ENCODE results near the gene KLF17. TPM values are rescaled to one million over a fixed set of nuclear protein-coding genes. Genes with fewer than 3 reads are reported as not detected.

The KLF17 gene
- total and polyA plus RNA-seq, 11 donors, result not detected

DNA sequence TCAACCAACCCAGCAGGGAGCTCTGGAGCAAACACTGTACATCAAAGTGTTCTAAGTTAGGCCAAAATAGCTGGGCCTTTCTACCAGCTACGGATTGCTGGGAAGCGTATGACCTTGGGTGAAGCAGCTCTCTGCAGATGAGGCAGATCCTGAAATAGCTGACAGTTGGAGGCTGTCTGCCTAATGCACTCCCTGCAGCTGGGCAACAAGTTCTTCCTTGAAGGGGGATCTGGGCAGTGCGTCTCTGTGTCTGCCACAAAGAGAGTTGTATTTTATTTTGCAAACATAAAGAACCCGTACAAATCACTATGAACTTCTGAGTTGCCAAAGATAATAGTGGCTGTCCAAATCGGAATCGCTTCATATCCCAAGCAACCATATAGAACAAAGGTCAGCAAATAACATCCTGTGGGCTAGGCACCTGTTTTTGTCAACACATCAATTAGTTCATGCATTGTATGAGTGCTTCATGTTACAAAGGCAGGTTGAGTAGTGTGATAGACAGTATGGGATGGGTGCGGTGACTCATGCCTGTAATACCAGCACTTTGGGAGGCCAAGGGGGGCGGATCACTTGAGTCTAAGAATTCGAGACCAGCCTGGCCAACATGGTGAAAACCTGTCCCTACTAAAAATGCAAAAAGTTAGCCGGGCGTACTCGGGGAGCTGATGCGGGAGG, 29.1 kb upstream of the KLF17 start:
- ATAC-seq (peak; percentile 84 to 92 (median 90)), DNase-seq (peak in 2 of 5 donors; percentile 10 to 33)
- peaks cover 0 to 7% (median 0%) of the 10 kb centered on the region in 12 donors for H3K4me1 ChIP-seq
- H3K27me3 ChIP-seq, result no peaks in the 10 kb centered on the region
- WGBS, 4 donors, result 57 to 68% (median 61%) methylated on average over 13 of the region's 13 CpGs
- TF ChIP-seq POLR2A (IDR thresholded peaks at IDR 0.05), result no peak
- TF ChIP-seq, protein P1, sequence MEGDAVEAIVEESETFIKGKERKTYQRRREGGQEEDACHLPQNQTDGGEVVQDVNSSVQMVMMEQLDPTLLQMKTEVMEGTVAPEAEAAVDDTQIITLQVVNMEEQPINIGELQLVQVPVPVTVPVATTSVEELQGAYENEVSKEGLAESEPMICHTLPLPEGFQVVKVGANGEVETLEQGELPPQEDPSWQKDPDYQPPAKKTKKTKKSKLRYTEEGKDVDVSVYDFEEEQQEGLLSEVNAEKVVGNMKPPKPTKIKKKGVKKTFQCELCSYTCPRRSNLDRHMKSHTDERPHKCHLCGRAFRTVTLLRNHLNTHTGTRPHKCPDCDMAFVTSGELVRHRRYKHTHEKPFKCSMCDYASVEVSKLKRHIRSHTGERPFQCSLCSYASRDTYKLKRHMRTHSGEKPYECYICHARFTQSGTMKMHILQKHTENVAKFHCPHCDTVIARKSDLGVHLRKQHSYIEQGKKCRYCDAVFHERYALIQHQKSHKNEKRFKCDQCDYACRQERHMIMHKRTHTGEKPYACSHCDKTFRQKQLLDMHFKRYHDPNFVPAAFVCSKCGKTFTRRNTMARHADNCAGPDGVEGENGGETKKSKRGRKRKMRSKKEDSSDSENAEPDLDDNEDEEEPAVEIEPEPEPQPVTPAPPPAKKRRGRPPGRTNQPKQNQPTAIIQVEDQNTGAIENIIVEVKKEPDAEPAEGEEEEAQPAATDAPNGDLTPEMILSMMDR (IDR thresholded peaks at IDR 0.05), result no peak
- no peak overlapping the region for H3K4me3 ChIP-seq
- peaks cover 0 to 10% (median 2%) of the 10 kb centered on the region in 12 donors for H3K9me3 ChIP-seq
- H3K27ac ChIP-seq, result peak overlapping the region in 2 of 12 donors; percentile 25 to 62
- no peaks in the 10 kb centered on the region for H3K36me3 ChIP-seq
- intact Hi-C loops (cut with DNase I), result no loop called here

DNA sequence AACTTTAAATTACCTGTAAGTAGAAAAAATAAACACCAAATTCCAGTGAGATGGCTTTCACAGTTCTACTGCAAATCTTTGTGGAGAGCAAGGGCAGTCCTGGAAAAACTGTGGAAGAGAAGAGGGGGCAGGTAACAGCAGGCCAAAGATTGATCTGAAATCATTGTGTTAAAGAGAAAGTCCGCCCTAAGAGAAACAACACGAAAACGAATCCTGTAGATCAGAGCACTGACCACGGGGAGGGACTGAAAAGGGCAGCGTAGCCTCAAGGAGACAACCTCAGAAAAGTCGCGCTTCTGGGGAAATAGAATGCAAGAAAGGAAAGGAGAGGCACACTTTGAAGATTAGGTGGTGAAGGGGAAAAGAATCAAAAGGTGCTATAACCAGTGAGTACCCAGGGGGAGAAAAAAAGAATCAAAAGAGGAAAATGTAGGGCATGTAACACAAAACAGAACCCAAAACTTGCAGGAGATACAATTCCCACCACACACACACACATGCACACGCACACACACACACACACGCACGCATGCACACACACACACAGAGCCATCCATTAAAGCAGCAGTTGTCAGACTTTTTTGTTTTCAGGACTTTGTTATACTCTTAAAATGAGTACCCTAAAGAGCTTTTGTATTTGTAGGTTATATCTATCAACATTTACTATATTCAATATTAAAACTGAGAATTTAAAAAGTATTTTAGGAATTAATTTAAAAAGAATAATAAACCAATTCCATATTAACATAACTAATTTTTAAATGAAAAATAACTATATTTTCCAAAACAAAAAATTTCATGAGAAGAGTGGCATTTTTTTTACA, 28.0 kb upstream of the KLF17 start:
- Histone ChIP-seq H3K4me3 (no peak overlapping the region), H3K27me3 (no peaks in the 10 kb centered on the region), H3K9me3 (peaks cover 0 to 16% (median 2%) of the 10 kb centered on the region in 12 donors), H3K27ac (no peak overlapping the region), H3K36me3 (no peaks in the 10 kb centered on the region), H3K4me1 (peaks cover 0 to 7% (median 0%) of the 10 kb centered on the region in 12 donors)
- TF ChIP-seq POLR2A (IDR thresholded peaks at IDR 0.05), result no peak
- TF ChIP-seq, protein P1 (IDR thresholded peaks at IDR 0.05), result no peak
- WGBS, 4 donors, result 77 to 83% (median 79%) methylated on average over 10 of the region's 10 CpGs
- intact Hi-C loops (cut with DNase I), result no loop called here
- DNase-seq, result no peak
- no peak for ATAC-seq

DNA sequence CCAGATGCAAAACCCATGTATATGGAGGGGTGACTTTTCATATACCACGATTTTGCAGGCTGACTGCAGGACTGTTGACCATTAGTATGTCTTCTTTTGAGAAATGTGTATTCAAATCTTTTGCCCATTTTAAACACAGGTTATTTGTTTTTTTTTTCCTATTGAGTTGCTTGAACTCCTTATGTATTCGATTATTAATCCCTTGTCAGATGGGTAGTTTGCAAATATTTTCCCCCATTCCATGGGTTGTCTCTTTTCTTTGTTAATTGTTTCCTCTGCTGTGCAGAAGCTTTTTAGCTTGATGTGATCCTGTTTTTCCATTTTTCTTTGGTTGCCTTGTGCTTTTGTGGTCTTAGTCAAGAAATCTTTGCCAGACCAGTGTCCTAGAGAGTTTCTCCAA, 24.6 kb upstream of the KLF17 start:
- Histone ChIP-seq H3K27me3 (no peaks in the 10 kb centered on the region), H3K9me3 (peaks cover 0 to 33% (median 2%) of the 10 kb centered on the region in 12 donors), H3K4me3 (no peak overlapping the region), H3K4me1 (peaks cover 0 to 7% (median 0%) of the 10 kb centered on the region in 12 donors), H3K27ac (no peak overlapping the region), H3K36me3 (no peaks in the 10 kb centered on the region)
- 82 to 92% (median 84%) methylated on average over 2 of the region's 2 CpGs for WGBS, 4 donors
- ATAC-seq (no peak), DNase-seq (no peak)
- intact Hi-C loops (cut with DNase I), result no loop called here
- TF ChIP-seq, protein P1 (IDR thresholded peaks at IDR 0.05), result no peak
- no peak for TF ChIP-seq POLR2A (IDR thresholded peaks at IDR 0.05)

DNA sequence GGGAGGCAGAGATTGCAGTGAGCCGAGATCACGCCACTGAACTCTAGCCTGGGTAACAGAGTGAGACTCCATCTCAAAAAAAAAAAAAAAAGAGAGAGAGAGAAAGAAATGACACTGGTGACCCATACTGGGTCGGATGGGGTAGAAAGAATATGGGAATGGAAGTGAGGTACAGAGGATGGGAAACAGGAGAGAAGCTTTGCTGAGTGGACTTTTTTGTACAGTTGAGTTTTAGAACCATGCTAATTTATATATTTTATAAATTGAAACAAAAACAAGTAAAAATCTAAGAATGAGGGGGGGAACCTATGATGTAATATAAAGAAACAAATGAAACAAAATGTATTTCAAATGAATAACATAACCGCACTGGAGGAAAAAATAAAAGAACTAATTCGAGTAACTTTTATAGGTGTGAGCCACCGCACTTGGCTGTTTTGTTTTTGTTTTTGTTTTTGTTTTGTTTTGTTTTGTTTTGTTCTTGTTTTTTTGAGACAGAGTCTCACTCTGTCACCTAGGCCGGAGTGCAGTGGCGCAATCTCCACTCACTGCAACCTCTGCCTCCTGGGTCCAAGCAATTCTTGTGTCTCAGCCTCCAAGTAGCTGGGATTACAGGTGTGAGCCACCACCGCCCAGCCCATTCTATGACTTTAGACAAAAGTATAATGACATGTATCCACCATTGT, 18.3 kb upstream of the KLF17 start:
- Histone ChIP-seq H3K27me3 (no peaks in the 10 kb centered on the region), H3K27ac (no peak overlapping the region), H3K36me3 (no peaks in the 10 kb centered on the region), H3K4me1 (no peaks in the 10 kb centered on the region), H3K9me3 (peaks cover 0 to 17% (median 0%) of the 10 kb centered on the region in 12 donors), H3K4me3 (no peak overlapping the region)
- ATAC-seq (no peak), DNase-seq (no peak)
- TF ChIP-seq, protein P1 (IDR thresholded peaks at IDR 0.05), result no peak
- TF ChIP-seq POLR2A (IDR thresholded peaks at IDR 0.05), result no peak
- WGBS, 4 donors, result 82 to 88% (median 84%) methylated on average over 9 of the region's 9 CpGs
- intact Hi-C loops (cut with DNase I), result no loop called here

All from heart left ventricle (tissue), 16 donors.